ENCODE data around the gene AFF3. TPM values are rescaled to one million over a fixed set of nuclear protein-coding genes. Genes with fewer than 3 reads are reported as not detected.

AFF3 gene
- total and polyA plus RNA-seq, 10 of the 15 experiments (the other 5 are each of a cell fraction or from before 2014, with no cell fraction given), result 0.26 to 5.5 (median 3.0) TPM

DNA sequence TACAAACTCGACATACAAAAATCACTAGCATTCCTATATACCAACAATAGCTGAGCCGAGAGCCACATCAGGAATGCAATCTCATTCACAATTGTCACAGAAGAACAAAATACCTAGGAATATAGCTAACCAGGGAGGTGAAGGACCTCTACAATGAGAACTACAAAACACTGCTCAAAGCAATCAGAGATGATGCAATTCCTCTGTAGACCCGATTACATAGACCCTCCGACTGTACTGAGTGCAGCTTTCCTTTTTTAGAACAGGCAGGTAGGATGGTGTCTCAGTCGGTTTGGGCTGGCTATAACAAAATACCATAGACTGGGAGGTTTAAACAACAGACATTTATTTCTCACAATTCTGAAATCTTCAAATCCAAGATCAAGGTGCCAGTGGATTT, 513.1 kb downstream of the AFF3 start:
- H3K4me1 ChIP-seq (ENCODE audit: control insufficient read depth, insufficient read depth, low read length), result no peaks in the 10 kb centered on the region
- CTCF ChIA-PET, result no interaction called here
- no peak overlapping the region for H3K9ac ChIP-seq (ENCODE audit: control insufficient read depth, insufficient read depth, low read length)
- TF ChIP-seq, protein P1, sequence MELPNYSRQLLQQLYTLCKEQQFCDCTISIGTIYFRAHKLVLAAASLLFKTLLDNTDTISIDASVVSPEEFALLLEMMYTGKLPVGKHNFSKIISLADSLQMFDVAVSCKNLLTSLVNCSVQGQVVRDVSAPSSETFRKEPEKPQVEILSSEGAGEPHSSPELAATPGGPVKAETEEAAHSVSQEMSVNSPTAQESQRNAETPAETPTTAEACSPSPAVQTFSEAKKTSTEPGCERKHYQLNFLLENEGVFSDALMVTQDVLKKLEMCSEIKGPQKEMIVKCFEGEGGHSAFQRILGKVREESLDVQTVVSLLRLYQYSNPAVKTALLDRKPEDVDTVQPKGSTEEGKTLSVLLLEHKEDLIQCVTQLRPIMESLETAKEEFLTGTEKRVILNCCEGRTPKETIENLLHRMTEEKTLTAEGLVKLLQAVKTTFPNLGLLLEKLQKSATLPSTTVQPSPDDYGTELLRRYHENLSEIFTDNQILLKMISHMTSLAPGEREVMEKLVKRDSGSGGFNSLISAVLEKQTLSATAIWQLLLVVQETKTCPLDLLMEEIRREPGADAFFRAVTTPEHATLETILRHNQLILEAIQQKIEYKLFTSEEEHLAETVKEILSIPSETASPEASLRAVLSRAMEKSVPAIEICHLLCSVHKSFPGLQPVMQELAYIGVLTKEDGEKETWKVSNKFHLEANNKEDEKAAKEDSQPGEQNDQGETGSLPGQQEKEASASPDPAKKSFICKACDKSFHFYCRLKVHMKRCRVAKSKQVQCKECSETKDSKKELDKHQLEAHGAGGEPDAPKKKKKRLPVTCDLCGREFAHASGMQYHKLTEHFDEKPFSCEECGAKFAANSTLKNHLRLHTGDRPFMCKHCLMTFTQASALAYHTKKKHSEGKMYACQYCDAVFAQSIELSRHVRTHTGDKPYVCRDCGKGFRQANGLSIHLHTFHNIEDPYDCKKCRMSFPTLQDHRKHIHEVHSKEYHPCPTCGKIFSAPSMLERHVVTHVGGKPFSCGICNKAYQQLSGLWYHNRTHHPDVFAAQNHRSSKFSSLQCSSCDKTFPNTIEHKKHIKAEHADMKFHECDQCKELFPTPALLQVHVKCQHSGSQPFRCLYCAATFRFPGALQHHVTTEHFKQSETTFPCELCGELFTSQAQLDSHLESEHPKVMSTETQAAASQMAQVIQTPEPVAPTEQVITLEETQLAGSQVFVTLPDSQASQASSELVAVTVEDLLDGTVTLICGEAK (IDR thresholded peaks at IDR 0.05; ENCODE audit: borderline replicate concordance), result no peak
- TF ChIP-seq WRNIP1 (IDR thresholded peaks at IDR 0.05; ENCODE audit: borderline replicate concordance, low read depth, low read length) (no peak), NBN (IDR thresholded peaks at IDR 0.05) (no peak), LARP7 (IDR thresholded peaks at IDR 0.05) (no peak), BACH1 (IDR thresholded peaks at IDR 0.05; ENCODE audit: borderline replicate concordance) (no peak), TAF1 (IDR thresholded peaks at IDR 0.05; ENCODE audit: borderline replicate concordance, low read depth, low read length) (no peak), IKZF1 (conservative IDR thresholded peaks at IDR 0.05) (no peak), HCFC1 (IDR thresholded peaks at IDR 0.05; ENCODE audit: low read length) (no peak), MTA2 (IDR thresholded peaks at IDR 0.05; ENCODE audit: low read depth) (no peak), JUNB (IDR thresholded peaks at IDR 0.05) (no peak), ASH2L (IDR thresholded peaks at IDR 0.05; ENCODE audit: borderline replicate concordance, low read depth) (no peak), ZNF217 (IDR thresholded peaks at IDR 0.05) (no peak), CREM (IDR thresholded peaks at IDR 0.05; ENCODE audit: low read depth) (no peak), BCL11A (IDR thresholded peaks at IDR 0.05; ENCODE audit: low read depth, low read length) (no peak), BHLHE40 (IDR thresholded peaks at IDR 0.05; ENCODE audit: borderline replicate concordance in 1 of 2, low read depth in 2 of 2, low read length in 1 of 2) (no peak)
- TF ChIP-seq, protein P2, sequence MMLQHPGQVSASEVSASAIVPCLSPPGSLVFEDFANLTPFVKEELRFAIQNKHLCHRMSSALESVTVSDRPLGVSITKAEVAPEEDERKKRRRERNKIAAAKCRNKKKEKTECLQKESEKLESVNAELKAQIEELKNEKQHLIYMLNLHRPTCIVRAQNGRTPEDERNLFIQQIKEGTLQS (IDR thresholded peaks at IDR 0.05; ENCODE audit: borderline replicate concordance, extremely low read depth, low read depth, low read length), result no peak
- TF ChIP-seq, protein P3, sequence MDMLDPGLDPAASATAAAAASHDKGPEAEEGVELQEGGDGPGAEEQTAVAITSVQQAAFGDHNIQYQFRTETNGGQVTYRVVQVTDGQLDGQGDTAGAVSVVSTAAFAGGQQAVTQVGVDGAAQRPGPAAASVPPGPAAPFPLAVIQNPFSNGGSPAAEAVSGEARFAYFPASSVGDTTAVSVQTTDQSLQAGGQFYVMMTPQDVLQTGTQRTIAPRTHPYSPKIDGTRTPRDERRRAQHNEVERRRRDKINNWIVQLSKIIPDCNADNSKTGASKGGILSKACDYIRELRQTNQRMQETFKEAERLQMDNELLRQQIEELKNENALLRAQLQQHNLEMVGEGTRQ (IDR thresholded peaks at IDR 0.05; ENCODE audit: borderline replicate concordance, low read depth, low read length), result no peak
- H3K4me3 ChIP-seq, result no peak overlapping the region
- FAIRE-seq (no peak), ATAC-seq (no peak), DNase-seq (ENCODE audit: low read depth, low spot score) (no peak)
- no peak overlapping the region for H3K27ac ChIP-seq (ENCODE audit: control insufficient read depth, insufficient read depth)
- RAD21 ChIA-PET (ENCODE audit: unreplicated experiment), result no interaction called here
- SMC1A ChIA-PET (ENCODE audit: uncharacterized antibody, unreplicated experiment), result interaction anchor here (0.6 kb wide), 1 partner anchor 183 kb away, joined by 3 read pairs; no protein-coding TSS in a partner anchor
- no peaks in the 10 kb centered on the region for H3K27me3 ChIP-seq (replicated peaks in 1 of 2; ENCODE audit: control insufficient read depth in 2 of 2, insufficient read depth in 2 of 2, low read length in 1 of 2)
- H4K20me1 ChIP-seq (ENCODE audit: control insufficient read depth, insufficient read depth), result no peaks in the 10 kb centered on the region
- H3K79me2 ChIP-seq (ENCODE audit: control insufficient read depth, insufficient read depth, low read length), result no peaks in the 10 kb centered on the region
- no peak overlapping the region for H3K4me2 ChIP-seq (ENCODE audit: control insufficient read depth, insufficient read depth)
- in situ Hi-C loops (cut with MboI), result no loop called here
- 57% methylated on average over 5 of the region's 5 CpGs for WGBS (ENCODE audit: insufficient coverage, insufficient replicate concordance, low lambda C conversion rate, missing lambda C conversion rate)
- H2AFZ ChIP-seq (ENCODE audit: control insufficient read depth, low read depth, low read length), result no peak overlapping the region
- no peaks in the 10 kb centered on the region; the same call in 2 of the 3 replicates for H3K9me3 ChIP-seq (replicated peaks; ENCODE audit: control insufficient read depth, insufficient read depth, low read length)
- H3K36me3 ChIP-seq (ENCODE audit: control insufficient read depth in 2 of 2, insufficient read depth in 2 of 2, low read length in 1 of 2), result no peaks in the 10 kb centered on the region
- POLR2A ChIA-PET, result no interaction called here
- BruUV-seq (replicated peaks), result no TSS peak
- intact Hi-C loops (cut with micrococcal nuclease; ENCODE audit: unreplicated experiment), result no loop called here

All from GM12878 (cell line).